Measurements from ENCODE around the gene ETV7. TPM values are rescaled to one million over a fixed set of nuclear protein-coding genes. Genes with fewer than 3 reads are reported as not detected.
A peak's percentile ranks its signal among the peaks of the same experiment; 100 is the strongest.

Gene ETV7
- total and polyA plus RNA-seq, 2 of the 13 experiments (the other 11 are each of a cell fraction or from before 2014, with no cell fraction given): not detected

- peak; percentile 68; the same call in 1 of the 2 replicates for TF ChIP-seq ZNF281 (CRISPR knock-in tag; IDR thresholded peaks at IDR 0.05; ENCODE audit: borderline replicate concordance)
- TF ChIP-seq, protein P1, sequence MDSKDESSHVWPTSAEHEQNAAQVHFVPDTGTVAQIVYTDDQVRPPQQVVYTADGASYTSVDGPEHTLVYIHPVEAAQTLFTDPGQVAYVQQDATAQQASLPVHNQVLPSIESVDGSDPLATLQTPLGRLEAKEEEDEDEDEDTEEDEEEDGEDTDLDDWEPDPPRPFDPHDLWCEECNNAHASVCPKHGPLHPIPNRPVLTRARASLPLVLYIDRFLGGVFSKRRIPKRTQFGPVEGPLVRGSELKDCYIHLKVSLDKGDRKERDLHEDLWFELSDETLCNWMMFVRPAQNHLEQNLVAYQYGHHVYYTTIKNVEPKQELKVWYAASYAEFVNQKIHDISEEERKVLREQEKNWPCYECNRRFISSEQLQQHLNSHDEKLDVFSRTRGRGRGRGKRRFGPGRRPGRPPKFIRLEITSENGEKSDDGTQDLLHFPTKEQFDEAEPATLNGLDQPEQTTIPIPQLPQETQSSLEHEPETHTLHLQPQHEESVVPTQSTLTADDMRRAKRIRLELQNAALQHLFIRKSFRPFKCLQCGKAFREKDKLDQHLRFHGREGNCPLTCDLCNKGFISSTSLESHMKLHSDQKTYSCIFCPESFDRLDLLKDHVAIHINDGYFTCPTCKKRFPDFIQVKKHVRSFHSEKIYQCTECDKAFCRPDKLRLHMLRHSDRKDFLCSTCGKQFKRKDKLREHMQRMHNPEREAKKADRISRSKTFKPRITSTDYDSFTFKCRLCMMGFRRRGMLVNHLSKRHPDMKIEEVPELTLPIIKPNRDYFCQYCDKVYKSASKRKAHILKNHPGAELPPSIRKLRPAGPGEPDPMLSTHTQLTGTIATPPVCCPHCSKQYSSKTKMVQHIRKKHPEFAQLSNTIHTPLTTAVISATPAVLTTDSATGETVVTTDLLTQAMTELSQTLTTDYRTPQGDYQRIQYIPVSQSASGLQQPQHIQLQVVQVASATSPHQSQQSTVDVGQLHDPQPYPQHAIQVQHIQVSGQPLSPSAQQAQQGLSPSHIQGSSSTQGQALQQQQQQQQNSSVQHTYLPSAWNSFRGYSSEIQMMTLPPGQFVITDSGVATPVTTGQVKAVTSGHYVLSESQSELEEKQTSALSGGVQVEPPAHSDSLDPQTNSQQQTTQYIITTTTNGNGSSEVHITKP (CRISPR knock-in tag; IDR thresholded peaks at IDR 0.05; ENCODE audit: low read depth): 0 out of 2 replicates have a peak, but pooled peaks have one; percentile 44
- TF ChIP-seq, protein P2, sequence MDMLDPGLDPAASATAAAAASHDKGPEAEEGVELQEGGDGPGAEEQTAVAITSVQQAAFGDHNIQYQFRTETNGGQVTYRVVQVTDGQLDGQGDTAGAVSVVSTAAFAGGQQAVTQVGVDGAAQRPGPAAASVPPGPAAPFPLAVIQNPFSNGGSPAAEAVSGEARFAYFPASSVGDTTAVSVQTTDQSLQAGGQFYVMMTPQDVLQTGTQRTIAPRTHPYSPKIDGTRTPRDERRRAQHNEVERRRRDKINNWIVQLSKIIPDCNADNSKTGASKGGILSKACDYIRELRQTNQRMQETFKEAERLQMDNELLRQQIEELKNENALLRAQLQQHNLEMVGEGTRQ (IDR thresholded peaks at IDR 0.05; ENCODE audit: low read depth, low read length): no peak; the same call in 1 of the 2 replicates
- TF ChIP-seq, protein P2 (CRISPR knock-in tag; IDR thresholded peaks at IDR 0.05; ENCODE audit: borderline replicate concordance): peak; percentile 55; the same call in 1 of the 2 replicates
- 0 out of 2 replicates have a peak, but pooled peaks have one; percentile 27 for TF ChIP-seq HNF1B (CRISPR knock-in tag; IDR thresholded peaks at IDR 0.05)
- TF ChIP-seq, protein P3, sequence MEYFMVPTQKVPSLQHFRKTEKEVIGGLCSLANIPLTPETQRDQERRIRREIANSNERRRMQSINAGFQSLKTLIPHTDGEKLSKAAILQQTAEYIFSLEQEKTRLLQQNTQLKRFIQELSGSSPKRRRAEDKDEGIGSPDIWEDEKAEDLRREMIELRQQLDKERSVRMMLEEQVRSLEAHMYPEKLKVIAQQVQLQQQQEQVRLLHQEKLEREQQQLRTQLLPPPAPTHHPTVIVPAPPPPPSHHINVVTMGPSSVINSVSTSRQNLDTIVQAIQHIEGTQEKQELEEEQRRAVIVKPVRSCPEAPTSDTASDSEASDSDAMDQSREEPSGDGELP (IDR thresholded peaks at IDR 0.05; ENCODE audit: borderline replicate concordance, low read depth): peak; percentile 51; the same call in 1 of the 2 replicates
- TF ChIP-seq ASH2L (IDR thresholded peaks at IDR 0.05; ENCODE audit: insufficient read length, low read depth, low read length): no peak
- CTCF ChIA-PET (ENCODE audit: low intra/inter-chr PET ratio, low total read pairs): interaction anchor here (4.7 kb wide), 1 partner anchor 57 kb away, joined by 100 read pairs; no protein-coding TSS in a partner anchor
- no peaks in the 10 kb centered on the region for H3K79me2 ChIP-seq (ENCODE audit: insufficient read depth, low read length)
- FAIRE-seq (no peak), DNase-seq (ENCODE audit: low spot score) (peak; percentile 34), ATAC-seq (no peak)
- 0% methylated on average over 3 of the region's 4 CpGs for WGBS (ENCODE audit: low lambda C conversion rate)
- H3K9ac ChIP-seq (ENCODE audit: insufficient read depth, low read depth, low read length): no peak overlapping the region
- H3K4me1 ChIP-seq (ENCODE audit: insufficient read depth, low read length): peaks cover 14% of the 10 kb centered on the region
- no peak overlapping the region for H3K27ac ChIP-seq (ENCODE audit: extremely low read length, insufficient read depth, low read length)
- in situ Hi-C loops (cut with HindIII; ENCODE audit: extremely low pct_ligation_motif_present, low pct_unique_long_range_greater_than_20kb) (no loop called here), intact Hi-C loops (cut with micrococcal nuclease; ENCODE audit: unreplicated experiment) (no loop called here)
- H3K4me3 ChIP-seq (replicated peaks in 1 of 3; ENCODE audit: insufficient read depth in 1 of 3, low read depth in 2 of 3, low read length in 3 of 3): no peak overlapping the region
- peak overlapping the region; percentile 66 for H2AFZ ChIP-seq (ENCODE audit: low read length)
- no peaks in the 10 kb centered on the region for H3K27me3 ChIP-seq (ENCODE audit: control insufficient read depth in 1 of 2, insufficient read depth in 2 of 2, low read length in 2 of 2)
- H3K9me3 ChIP-seq (ENCODE audit: low read length): no peaks in the 10 kb centered on the region
- peak overlapping the region; percentile 56 for H3K4me2 ChIP-seq (ENCODE audit: low read depth, low read length)
- no peaks in the 10 kb centered on the region for H3K36me3 ChIP-seq (replicated peaks in 1 of 2; ENCODE audit: control insufficient read depth in 1 of 2, insufficient read depth in 2 of 2, low read length in 2 of 2)
- no peaks in the 10 kb centered on the region for H4K20me1 ChIP-seq (ENCODE audit: insufficient read depth, low read length)
- no TSS peak for BruUV-seq (replicated peaks)
- POLR2A ChIA-PET: interaction anchor here (1.8 kb wide), 1 partner anchor 17 kb away, joined by 5 read pairs; no protein-coding TSS in a partner anchor
Observed at GRCh38 chr6:36358226-36358915, 29.1 kb downstream of the ETV7 start.
